GM19324 (cell line): ENCODE measurements around the gene SPOCD1.

ENCODE experiments used
- ATAC-seq: cut with Tn5 transposase; IDR thresholded peaks from one replicate; pipeline ENCODE4 v1.9.1; 2021; ENCODE audit warnings: mild to moderate bottlenecking, moderate library complexity; ENCODE audit not compliant: unreplicated experiment, low FRiP score

The SPOCD1 gene

GRCh38 chr1:31789259-31790065 lies 26.4 kb downstream of the SPOCD1 start:
- peak; percentile 45 for ATAC-seq

- ATAC-seq = peak; percentile 21
Observed at GRCh38 chr1:31788825-31789256, 27.0 kb downstream of the SPOCD1 start.

- peak; percentile 75 for ATAC-seq
Observed at GRCh38 chr1:31788138-31788824, 27.5 kb downstream of the SPOCD1 start.

- no peak for ATAC-seq
Observed at GRCh38 chr1:31787786-31788137, 28.1 kb downstream of the SPOCD1 start.

GRCh38 chr1:31787261-31787660 lies 28.6 kb downstream of the SPOCD1 start:
- ATAC-seq = no peak

- no peak for ATAC-seq
Observed at GRCh38 chr1:31786366-31787060, 29.3 kb downstream of the SPOCD1 start.

GRCh38 chr1:31785947-31786290 lies 29.9 kb downstream of the SPOCD1 start:
- ATAC-seq = no peak

- no peak for ATAC-seq
Observed at GRCh38 chr1:31785020-31785946, 30.5 kb downstream of the SPOCD1 start.

GRCh38 chr1:31784356-31785019 lies 31.3 kb downstream of the SPOCD1 start:
- no peak for ATAC-seq

- no peak for ATAC-seq
Observed at GRCh38 chr1:31783846-31784245, 32.0 kb downstream of the SPOCD1 start.

- no peak for ATAC-seq
Observed at GRCh38 chr1:31782421-31783410, 33.1 kb downstream of the SPOCD1 start.

- ATAC-seq = no peak
Observed at GRCh38 chr1:31781756-31782371, 34.0 kb downstream of the SPOCD1 start.

- ATAC-seq = no peak
Observed at GRCh38 chr1:31781138-31781755, 34.6 kb downstream of the SPOCD1 start.

- ATAC-seq = no peak
Observed at GRCh38 chr1:31780632-31781031, 35.2 kb downstream of the SPOCD1 start.

- ATAC-seq = no peak
Observed at GRCh38 chr1:31779687-31780086, 36.1 kb downstream of the SPOCD1 start.

GRCh38 chr1:31778763-31779488 lies 36.9 kb downstream of the SPOCD1 start:
- no peak for ATAC-seq

- ATAC-seq = no peak
Observed at GRCh38 chr1:31776516-31776915, 39.3 kb downstream of the SPOCD1 start.
